Regular cardiac myocyte (primary cell): Measurements from ENCODE around the gene VSIG10L. TPM values are rescaled to one million over a fixed set of nuclear protein-coding genes. Genes with fewer than 3 reads are reported as not detected.

Experiments used
- total RNA-seq: library from RNA; depleted of rRNA; stranded (reverse); fragments of >200 nt; gene quantifications from 2 replicates; pipeline ENCODE4 v1.2.3, GENCODE V29; 2014

Gene VSIG10L
- total RNA-seq: 0.38 and 0.85 TPM in 2 replicates

DNA sequence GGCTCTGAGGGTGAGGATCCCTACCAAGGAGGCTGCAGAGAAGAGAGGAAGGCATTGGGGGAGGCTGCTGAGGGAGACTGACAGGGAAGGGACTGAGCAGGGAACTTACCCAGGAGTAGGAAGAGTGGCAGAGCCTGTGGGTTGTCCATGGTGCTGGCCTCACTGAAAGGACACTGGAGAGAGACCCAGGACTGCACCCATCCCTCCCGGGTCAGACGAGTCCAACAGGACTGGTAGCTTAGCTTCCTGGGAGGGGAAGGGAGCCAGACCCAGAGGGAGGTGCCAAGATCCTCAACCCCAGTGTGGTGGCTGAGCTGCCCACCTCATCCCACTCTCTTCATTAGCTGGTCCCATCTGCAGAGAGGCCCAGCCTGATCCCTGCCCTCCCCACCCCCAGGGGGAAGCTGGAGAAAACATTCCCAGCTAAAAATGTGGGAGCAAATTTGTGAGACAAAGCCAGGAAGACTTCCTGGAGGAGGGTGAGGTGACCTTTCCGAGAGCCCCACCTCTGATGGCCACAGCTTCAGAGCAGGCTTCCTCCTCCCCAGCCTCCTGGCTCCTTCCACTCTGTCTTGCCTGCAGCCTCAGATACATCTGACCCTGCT, at the start of gene VSIG10L:
Gene VSIG10L (minus strand): TSS at position 164 of the 605 bp plus-strand sequence. CDS start 15 bp downstream, at position 149.

DNA sequence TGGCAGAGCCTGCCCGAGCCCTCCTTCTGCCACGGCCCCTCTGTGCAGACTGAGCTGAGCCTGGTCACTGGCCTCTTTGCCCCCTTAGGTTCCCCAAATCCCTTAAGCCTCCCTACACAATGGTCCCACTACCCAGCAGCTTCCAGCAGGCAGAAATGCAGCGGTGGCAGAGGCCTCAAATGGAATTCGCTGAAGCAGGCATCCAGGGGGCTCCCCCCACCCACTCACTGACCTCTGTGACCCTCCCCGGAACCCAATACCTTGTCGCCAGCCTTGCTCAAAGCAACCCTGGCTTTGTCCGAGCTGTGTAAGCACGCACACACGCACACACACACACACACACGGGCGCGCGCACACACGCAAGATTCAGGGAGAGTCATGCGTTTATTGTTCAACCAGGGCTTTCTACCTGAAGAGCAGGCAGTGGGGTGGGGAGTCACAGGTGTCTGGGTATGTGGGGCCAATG, 46.0 kb upstream of the VSIG10L start, which contains the start of gene LIM2:
Gene LIM2 (minus strand): TSS at position 51 of the 466 bp plus-strand sequence. CDS start 531 bp downstream, outside the sequence.

GRCh38 chr19:51372649-51373504, 30.9 kb upstream of the VSIG10L start, which contains the start of gene NKG7:
Gene NKG7 (minus strand): TSS chr19:51372654. CDS start chr19:51372535, 119 bp downstream.

DNA sequence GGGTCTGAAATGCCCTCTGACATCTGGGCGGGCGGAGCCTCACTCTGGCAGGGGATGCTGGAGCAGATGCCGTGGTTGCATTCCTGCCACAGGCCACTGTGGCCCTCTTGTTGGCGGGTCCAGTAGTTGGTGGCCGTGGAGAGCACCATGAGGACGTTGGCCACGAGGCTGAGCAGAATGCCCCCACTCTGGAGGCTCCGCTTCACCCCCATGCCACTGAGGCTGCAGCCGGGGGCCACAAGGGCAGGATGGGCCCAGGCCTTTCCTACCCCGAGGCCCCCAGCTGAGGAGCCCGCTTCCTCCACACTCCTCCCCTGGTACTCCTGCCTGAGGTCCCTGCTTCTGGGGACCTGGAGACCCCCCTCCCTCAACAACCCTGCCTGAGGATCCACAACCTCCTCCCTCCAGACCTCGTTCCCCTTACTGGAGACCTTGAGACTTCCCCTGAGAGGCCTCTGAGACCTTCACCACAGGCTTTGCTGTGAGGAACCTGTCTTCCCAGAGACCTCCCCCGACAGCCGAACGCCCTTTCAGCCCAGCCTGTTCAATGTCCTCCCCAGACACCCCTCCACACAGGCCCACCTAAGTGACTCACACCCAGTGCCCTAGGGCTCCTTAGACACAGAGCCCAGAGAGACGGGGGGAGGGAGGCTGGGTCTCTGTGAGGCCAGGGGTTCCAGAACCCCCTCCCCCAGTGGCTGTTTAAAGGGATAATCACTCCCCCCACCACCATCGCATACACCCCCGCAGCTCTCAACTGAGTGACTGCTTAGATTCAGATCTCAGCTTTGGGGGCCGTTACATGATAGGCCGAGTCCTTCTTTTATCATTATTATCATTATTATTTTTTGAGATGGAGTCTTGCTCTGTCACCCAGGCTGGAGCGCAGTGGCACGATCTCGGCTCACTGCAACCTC, 26.7 kb upstream of the VSIG10L start, which contains the start of gene CLDND2:
Gene CLDND2 (minus strand): TSS at position 638 of the 917 bp plus-strand sequence. CDS start 426 bp downstream, at position 212.

DNA sequence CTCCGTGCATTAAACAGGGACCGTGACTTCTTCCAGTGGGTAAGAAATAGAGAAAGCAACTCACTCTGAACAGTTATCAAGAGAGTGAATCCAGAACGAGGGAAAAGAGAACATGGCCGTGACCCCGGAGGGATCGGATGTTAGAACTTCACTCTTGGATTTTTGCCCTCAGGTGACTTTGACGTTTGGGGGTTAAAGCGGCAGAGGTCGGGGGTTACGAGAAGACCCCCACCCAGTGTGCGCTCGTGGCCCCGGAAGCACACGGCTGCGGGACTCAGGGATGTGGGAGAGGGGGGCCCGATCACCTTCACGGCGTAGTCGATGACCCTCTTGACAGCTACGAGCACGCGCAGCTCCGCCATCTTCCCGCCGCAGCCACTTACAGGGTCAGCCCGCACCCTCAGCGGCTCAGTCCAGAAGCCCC, 24.0 kb upstream of the VSIG10L start, which contains the start of gene ETFB:
Gene ETFB (minus strand): TSS at position 424 of the 424 bp plus-strand sequence. CDS start 62 bp downstream, at position 362.

GRCh38 chr19:51311351-51312257, 30.3 kb downstream of the VSIG10L start, which contains the start of gene IGLON5:
Gene IGLON5 (plus strand): TSS chr19:51311644. CDS start chr19:51311848, 204 bp downstream.

Other genes starting within 250 kb of the VSIG10L start
- 7.0 and 8.4 TPM in 2 replicates for gene CTU1, start 233.7 kb downstream of the VSIG10L start, total RNA-seq
- gene SIGLEC9, start 217.2 kb downstream of the VSIG10L start, total RNA-seq: 0.19 and 0.28 TPM in 2 replicates
- not detected in 2 replicates for gene SIGLEC7, start 199.8 kb downstream of the VSIG10L start, total RNA-seq
- not detected in 2 replicates for gene CD33, start 117.1 kb downstream of the VSIG10L start, total RNA-seq
- not detected in 2 replicates for gene SIGLECL1, start 91.1 kb downstream of the VSIG10L start, total RNA-seq
- gene IGLON5, start 30.5 kb downstream of the VSIG10L start, total RNA-seq: under 0.01 TPM in 1 of 2 replicates, not detected in the other
- gene ETFB, start 24.2 kb upstream of the VSIG10L start, total RNA-seq: 107 and 182 TPM in 2 replicates
- not detected in 2 replicates for gene CLDND2, start 26.9 kb upstream of the VSIG10L start, total RNA-seq
- not detected in 2 replicates for gene NKG7, start 30.5 kb upstream of the VSIG10L start, total RNA-seq
- not detected in 2 replicates for gene LIM2, start 45.8 kb upstream of the VSIG10L start, total RNA-seq
- not detected in 2 replicates for gene C19orf84, start 48.5 kb upstream of the VSIG10L start, total RNA-seq
- gene SIGLEC10, start 75.5 kb upstream of the VSIG10L start, total RNA-seq: not detected in 2 replicates
- not detected in 2 replicates for gene SIGLEC8, start 116.3 kb upstream of the VSIG10L start, total RNA-seq
- not detected in 2 replicates for gene CEACAM18, start 136.4 kb upstream of the VSIG10L start, total RNA-seq
- not detected in 2 replicates for gene SIGLEC12, start 159.7 kb upstream of the VSIG10L start, total RNA-seq
- gene SIGLEC6, start 189.5 kb upstream of the VSIG10L start, total RNA-seq: not detected in 2 replicates
- gene ZNF175, start 229.1 kb upstream of the VSIG10L start, total RNA-seq: 31.0 and 56.9 TPM in 2 replicates